ENCODE results near the gene NQO2. TPM values are rescaled to one million over a fixed set of nuclear protein-coding genes. Genes with fewer than 3 reads are reported as not detected.
A peak's percentile ranks its signal among the peaks of the same experiment; 100 is the strongest.

The NQO2 gene
- total and polyA plus RNA-seq, 2 of the 13 experiments (the other 11 are each of a cell fraction or from before 2014, with no cell fraction given) = 32.2 to 56.5 TPM

- TF ChIP-seq ZBTB33 (CRISPR knock-in tag; IDR thresholded peaks at IDR 0.05) (no peak; the same call in 1 of the 2 replicates), TMF1 (CRISPR knock-in tag; IDR thresholded peaks at IDR 0.05; ENCODE audit: low read depth) (peak; percentile 92), ZNF691 (CRISPR knock-in tag; IDR thresholded peaks at IDR 0.05; ENCODE audit: borderline replicate concordance, low read depth) (peak; percentile 99), ZNF232 (CRISPR knock-in tag; IDR thresholded peaks at IDR 0.05; ENCODE audit: borderline replicate concordance) (peak; percentile 91), SRY (CRISPR knock-in tag; IDR thresholded peaks at IDR 0.05) (peak; percentile 70; the same call in 1 of the 2 replicates), ZNF790 (CRISPR knock-in tag; IDR thresholded peaks at IDR 0.05; ENCODE audit: borderline replicate concordance) (peak; percentile 97), ZNF292 (CRISPR knock-in tag; IDR thresholded peaks at IDR 0.05; ENCODE audit: borderline replicate concordance, low read depth) (peak; percentile 84), YEATS2 (CRISPR knock-in tag; IDR thresholded peaks at IDR 0.05; ENCODE audit: borderline replicate concordance) (peak; percentile 65), ZNF883 (CRISPR knock-in tag; IDR thresholded peaks at IDR 0.05; ENCODE audit: not compliant biosample characterization) (peak; percentile 54), CCAR2 (optimal IDR thresholded peaks at IDR 0.05; ENCODE audit: low read depth, low read length) (no peak), NCOR1 (IDR thresholded peaks at IDR 0.05; ENCODE audit: borderline replicate concordance, low read length) (0 out of 2 replicates have a peak, but pooled peaks have one; percentile 13), HDAC6 (IDR thresholded peaks at IDR 0.05; ENCODE audit: low read depth, low read length) (no peak), DMTF1 (CRISPR knock-in tag; IDR thresholded peaks at IDR 0.05) (no peak), SP4 (CRISPR knock-in tag; IDR thresholded peaks at IDR 0.05) (peak; percentile 83), REST (IDR thresholded peaks at IDR 0.05; ENCODE audit: borderline replicate concordance in 1 of 2, low read depth in 1 of 2, low read length in 2 of 2) (peak in 1 of 2 experiments; percentile 6; a peak in 1 of 4 replicates), PAX8 (CRISPR knock-in tag; IDR thresholded peaks at IDR 0.05; ENCODE audit: borderline replicate concordance) (peak; percentile 78; the same call in 1 of the 2 replicates), CHCHD3 (CRISPR knock-in tag; IDR thresholded peaks at IDR 0.05) (peak; percentile 86; the same call in 1 of the 2 replicates)
These were observed 11.0 kb upstream of the NQO2 start (continued) for GRCh38 chr6:2988426-2989331.
